Measurements from ENCODE around the gene RIPK1. TPM values are rescaled to one million over a fixed set of nuclear protein-coding genes. Genes with fewer than 3 reads are reported as not detected.

RIPK1 gene
- polyA plus RNA-seq, 1 of the 3 experiments (the other 2 are of a cell fraction), result 12.0 TPM

DNA sequence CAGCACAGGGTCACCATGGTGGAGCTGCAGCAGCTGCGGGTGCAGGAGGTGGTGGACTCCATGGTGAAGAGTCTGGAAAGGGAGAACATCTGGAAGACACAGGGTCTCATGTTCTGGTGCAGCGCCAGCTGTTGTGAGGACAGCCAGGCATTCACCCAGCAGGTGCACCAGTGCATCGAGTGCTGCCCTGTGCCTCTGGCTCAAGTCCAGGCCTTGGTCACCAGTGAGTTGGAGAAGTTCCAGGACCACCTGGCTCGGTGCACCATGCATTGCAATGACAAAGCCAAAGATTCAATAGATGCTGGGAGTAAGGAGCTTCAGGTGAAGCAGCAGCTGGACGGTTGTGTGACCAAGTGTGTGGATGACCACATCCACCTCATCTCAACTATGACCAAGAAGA lies 22.9 kb upstream of the RIPK1 start:
- Histone ChIP-seq H3K4me1 (ENCODE audit: control insufficient read depth in 1 of 2, insufficient read depth in 2 of 2, low read depth in 1 of 2, low read length in 1 of 2) (peaks cover 0 to 4% of the 10 kb centered on the region in 2 experiments; a peak in 1 of 4 replicates), H3K9ac (no peak overlapping the region), H3F3A (replicated peaks; ENCODE audit: insufficient read depth) (no peaks in the 10 kb centered on the region), H3K4me3 (ENCODE audit: low read depth in 2 of 2, low read length in 1 of 2) (no peak overlapping the region), H3K27ac (ENCODE audit: low read depth in 2 of 2, low read length in 1 of 2) (no peak overlapping the region), H3K27me3 (ENCODE audit: insufficient read depth) (peaks cover 5% of the 10 kb centered on the region; the same call in 1 of the 2 replicates), H3K4me2 (no peak overlapping the region), H4K20me1 (ENCODE audit: insufficient read depth) (no peaks in the 10 kb centered on the region), H3K9me2 (no peaks in the 10 kb centered on the region), H3K79me2 (ENCODE audit: insufficient read depth) (no peaks in the 10 kb centered on the region), H3K36me3 (replicated peaks in 1 of 2; ENCODE audit: control insufficient read depth in 1 of 2, insufficient read depth in 2 of 2, low read length in 1 of 2) (no peaks in the 10 kb centered on the region), H2AFZ (ENCODE audit: low read depth) (no peak overlapping the region), H3K9me3 (no peaks in the 10 kb centered on the region)
- TF ChIP-seq GABPA (IDR thresholded peaks at IDR 0.05; ENCODE audit: low read depth) (no peak), TEAD4 (IDR thresholded peaks at IDR 0.05; ENCODE audit: borderline replicate concordance, insufficient read depth) (no peak), SIN3A (IDR thresholded peaks at IDR 0.05; ENCODE audit: borderline replicate concordance, low read depth, low read length) (no peak), RFX5 (IDR thresholded peaks at IDR 0.05; ENCODE audit: low read length) (no peak), ZBTB33 (IDR thresholded peaks at IDR 0.05; ENCODE audit: borderline replicate concordance, low read depth) (no peak), YY1 (IDR thresholded peaks at IDR 0.05; ENCODE audit: low read depth) (no peak), FOSL2 (IDR thresholded peaks at IDR 0.05; ENCODE audit: borderline replicate concordance, low read depth) (no peak), NFIC (IDR thresholded peaks at IDR 0.05; ENCODE audit: borderline replicate concordance) (no peak), MEF2A (IDR thresholded peaks at IDR 0.05; ENCODE audit: borderline replicate concordance, low read depth) (no peak), MAX (IDR thresholded peaks at IDR 0.05; ENCODE audit: low read depth) (no peak), ELF1 (IDR thresholded peaks at IDR 0.05) (no peak), REST (IDR thresholded peaks at IDR 0.05; ENCODE audit: low read depth, low read length) (no peak), TCF12 (IDR thresholded peaks at IDR 0.05) (no peak), GATA2 (CRISPR knock-in tag; IDR thresholded peaks at IDR 0.05) (no peak), EP300 (IDR thresholded peaks at IDR 0.05; ENCODE audit: borderline replicate concordance in 1 of 2, low read depth in 1 of 2, low read length in 1 of 2) (no peak)
- TF ChIP-seq, protein P1, sequence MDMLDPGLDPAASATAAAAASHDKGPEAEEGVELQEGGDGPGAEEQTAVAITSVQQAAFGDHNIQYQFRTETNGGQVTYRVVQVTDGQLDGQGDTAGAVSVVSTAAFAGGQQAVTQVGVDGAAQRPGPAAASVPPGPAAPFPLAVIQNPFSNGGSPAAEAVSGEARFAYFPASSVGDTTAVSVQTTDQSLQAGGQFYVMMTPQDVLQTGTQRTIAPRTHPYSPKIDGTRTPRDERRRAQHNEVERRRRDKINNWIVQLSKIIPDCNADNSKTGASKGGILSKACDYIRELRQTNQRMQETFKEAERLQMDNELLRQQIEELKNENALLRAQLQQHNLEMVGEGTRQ (IDR thresholded peaks at IDR 0.05; ENCODE audit: borderline replicate concordance, low read depth, low read length), result no peak
- TF ChIP-seq, protein P2, sequence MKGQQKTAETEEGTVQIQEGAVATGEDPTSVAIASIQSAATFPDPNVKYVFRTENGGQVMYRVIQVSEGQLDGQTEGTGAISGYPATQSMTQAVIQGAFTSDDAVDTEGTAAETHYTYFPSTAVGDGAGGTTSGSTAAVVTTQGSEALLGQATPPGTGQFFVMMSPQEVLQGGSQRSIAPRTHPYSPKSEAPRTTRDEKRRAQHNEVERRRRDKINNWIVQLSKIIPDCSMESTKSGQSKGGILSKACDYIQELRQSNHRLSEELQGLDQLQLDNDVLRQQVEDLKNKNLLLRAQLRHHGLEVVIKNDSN (IDR thresholded peaks at IDR 0.05; ENCODE audit: borderline replicate concordance, low read depth), result no peak
- WGBS (ENCODE audit: low lambda C conversion rate), result 41% methylated on average over 3 of the region's 5 CpGs
- ChIA-PET POLR2A (interaction anchor here (1.2 kb wide), 1 partner anchor 74 kb away, joined by 3 read pairs; the partner anchor contains the start of gene SERPINB6), CTCF (interaction anchor here (0.7 kb wide), 1 partner anchor 53 kb away, joined by 3 read pairs; no protein-coding TSS in a partner anchor)
- DNase-seq, result no peak

All from SK-N-SH (cell line).